B cell (primary cell): ENCODE results near the gene TMC7. TPM values are rescaled to one million over a fixed set of nuclear protein-coding genes. Genes with fewer than 3 reads are reported as not detected.

Experiments
- ATAC-seq: fragments of 200-7000 bp; cut with Tn5 transposase; one replicate; pipeline ENCODE4 v1.10.0; 2021; ENCODE audit warnings: low read depth, mild to moderate bottlenecking, moderate number of reproducible peaks, moderate library complexity
- CTCF ChIA-PET: fragments of 350-600 bp; sonication (Branson Sonifier 250); formaldehyde crosslinking; loops from one replicate; lab custom pipeline; 2021; ENCODE audit warnings: antibody characterized with exemption, inconsistent platforms; lab: Charles Lee
- POLR2A ChIA-PET: fragments of 350-600 bp; sonication (Branson Sonifier 250); formaldehyde crosslinking; loops from one replicate; lab custom pipeline; 2021; ENCODE audit warnings: antibody characterized with exemption; lab: Charles Lee
- DNase-seq: peaks from one replicate; pipeline ENCODE4 v3.0.0; 2013
- H2AFZ ChIP-seq: 2 replicates; pipeline ENCODE4 v1.6.1; 2012; ENCODE audit warnings: mild to moderate bottlenecking, low read depth, low read length; ENCODE audit not compliant: insufficient read depth, poor library complexity, severe bottlenecking
- H3K27ac ChIP-seq, 2 donors: 1 replicate in 1 of 2; 2 replicates in 1 of 2; pipeline ENCODE4 v1.5.1; 2012 to 2013; ENCODE audit warnings: low read length in 2 of 2, mild to moderate bottlenecking in 2 of 2, moderate library complexity in 1 of 2
- H3K27me3 ChIP-seq, 4 experiments: fragments of 200-600 bp in 1 of 4; sonication (generic) in 1 of 4; replicated peaks in 1 of 4; 1 replicate in 2 of 4; 2 replicates in 2 of 4; pipeline versions ENCODE4 v1.6.1 to v1.7.0; 2013 to 2016; ENCODE audit warnings: low read length in 3 of 4, mild to moderate bottlenecking in 2 of 4, mixed read lengths in 1 of 4, moderate library complexity in 1 of 4; ENCODE audit not compliant: insufficient read depth in 4 of 4, control insufficient read depth in 3 of 4; ENCODE audit errors: control extremely low read depth in 1 of 4
- H3K36me3 ChIP-seq, 2 experiments: replicated peaks in 1 of 2; 1 replicate in 1 of 2; 2 replicates in 1 of 2; pipeline versions ENCODE4 v1.6.1 to v1.7.1; 2013; ENCODE audit warnings: low read length in 1 of 2; ENCODE audit not compliant: insufficient read depth in 2 of 2, control insufficient read depth in 1 of 2; ENCODE audit errors: control extremely low read depth in 1 of 2, extremely low read depth in 1 of 2
- H3K4me1 ChIP-seq, 2 donors: fragments of 200-600 bp in 1 of 2; sonication (generic) in 1 of 2; 1 replicate in 1 of 2; 2 replicates in 1 of 2; pipeline versions ENCODE4 v1.5.1 to v1.6.1; 2013 to 2017; ENCODE audit warnings: low read length in 2 of 2; ENCODE audit not compliant: control insufficient read depth in 2 of 2, insufficient read depth in 2 of 2
- H3K4me2 ChIP-seq: replicated peaks from 2 replicates; pipeline ENCODE3; 2012; ENCODE audit warnings: mild to moderate bottlenecking, low read depth, low read length; ENCODE audit not compliant: poor library complexity, severe bottlenecking
- H3K4me3 ChIP-seq, 5 experiments: fragments of 200-600 bp in 1 of 5; sonication (generic) in 1 of 5; 1 replicate in 3 of 5; 2 replicates in 2 of 5; pipeline versions ENCODE4 v1.5.1 to v1.7.0; 2011 to 2016; ENCODE audit warnings: low read length in 4 of 5, mild to moderate bottlenecking in 4 of 5, low read depth in 2 of 5, control low read depth in 1 of 5, moderate library complexity in 1 of 5; ENCODE audit not compliant: insufficient read depth in 1 of 5; ENCODE audit errors: control extremely low read depth in 1 of 5, extremely low read depth in 1 of 5
- H3K79me2 ChIP-seq: fragments of 200-600 bp; sonication (generic); one replicate; pipeline ENCODE4 v1.6.0; 2016; ENCODE audit warnings: low read length; ENCODE audit not compliant: control insufficient read depth, insufficient read depth
- H3K9ac ChIP-seq: fragments of 200-600 bp; sonication (generic); 2 replicates; pipeline ENCODE4 v1.6.1; 2017; ENCODE audit warnings: mild to moderate bottlenecking, low read length, moderate library complexity
- H3K9me3 ChIP-seq, 3 donors: one replicate each; pipeline versions ENCODE4 v1.6.1 to v1.7.1; 2013; ENCODE audit warnings: low read length in 2 of 3; ENCODE audit not compliant: control insufficient read depth in 2 of 3, insufficient read depth in 1 of 3; ENCODE audit errors: control extremely low read depth in 1 of 3
- H4K20me1 ChIP-seq: 2 replicates; pipeline ENCODE4 v1.6.0; 2012; ENCODE audit warnings: mild to moderate bottlenecking, low read length; ENCODE audit not compliant: insufficient read depth, control insufficient read depth, poor library complexity, severe bottlenecking
- H3K27ac Mint-ChIP-seq: one replicate; pipeline ENCODE4 v1.8.0; 2021; ENCODE audit warnings: mixed read lengths
- H3K27me3 Mint-ChIP-seq: one replicate; pipeline ENCODE4 v1.8.0; 2021; ENCODE audit warnings: mixed read lengths
- H3K4me1 Mint-ChIP-seq: one replicate; pipeline ENCODE4 v1.8.0; 2021; ENCODE audit warnings: mixed read lengths
- H3K4me3 Mint-ChIP-seq: one replicate; pipeline ENCODE4 v1.8.0; 2021; ENCODE audit warnings: mixed read lengths
- H3K9me3 Mint-ChIP-seq: one replicate; pipeline ENCODE4 v1.8.0; 2022; ENCODE audit warnings: mixed read lengths; ENCODE audit not compliant: insufficient read depth
- CTCF ChIP-seq: fragments of 200-600 bp; IDR thresholded peaks from one replicate; pipeline ENCODE4 v1.8.0; 2022; ENCODE audit warnings: antibody characterized with exemption, mild to moderate bottlenecking
- EZH2 ChIP-seq: IDR thresholded peaks from 2 replicates; pipeline ENCODE4 v1.6.1; 2012; ENCODE audit warnings: borderline replicate concordance, low read depth, mild to moderate bottlenecking, moderate library complexity, low read length; ENCODE audit not compliant: insufficient read depth, poor library complexity, severe bottlenecking
- WGBS: methylation state at CpG from one replicate; pipeline ENCODE4 v1.1.5; 2013; ENCODE audit warnings: missing lambda C conversion rate; ENCODE audit not compliant: insufficient coverage; 5-methylcytosine and 5-hydroxymethylcytosine counted together
- intact Hi-C: fragments of 100-400 bp; cut with micrococcal nuclease; formaldehyde crosslinking; loops from one replicate; pipeline ENCODE4 v1.10.0; 2022
- polyA plus RNA-seq: library from polyadenylated mRNA; depleted of rRNA; stranded (reverse); fragments of >200 nt; gene quantifications from 2 replicates; pipeline ENCODE4 v1.2.3, GENCODE V29; 2012
- total RNA-seq, 2 donors: library from RNA; stranded (reverse); fragments of 120-200 nt in 1 of 2; gene quantifications; 1 replicate in 1 of 2; 2 replicates in 1 of 2; pipeline versions ENCODE4 v1.2.3 to v1.2.4, GENCODE V29; 2013 to 2022

Gene TMC7
- total and polyA plus RNA-seq, 2 donors (not counting 1 experiment from before 2014, with no cell fraction given), result not detected

- Histone ChIP-seq H3K4me2 (no peak overlapping the region), H2AFZ (no peak overlapping the region), H3K9me3 (peaks cover 0 to 6% (median 0%) of the 10 kb centered on the region in 3 donors), H3K27ac (no peak overlapping the region), H3K27me3 (peaks cover 0 to 3% (median 0%) of the 10 kb centered on the region in 4 experiments), H3K9ac (no peak overlapping the region), H3K36me3 (no peaks in the 10 kb centered on the region), H3K4me1 (peaks cover 0 to 1% of the 10 kb centered on the region in 2 donors), H3K4me3 (no peak overlapping the region), H3K79me2 (no peaks in the 10 kb centered on the region), H4K20me1 (no peaks in the 10 kb centered on the region)
- H3K4me3 Mint-ChIP-seq, result no peak overlapping the region
- no peak overlapping the region for H3K27ac Mint-ChIP-seq
- H3K9me3 Mint-ChIP-seq, result no peaks in the 10 kb centered on the region
- 79% methylated on average over 5 of the region's 7 CpGs for WGBS
- DNase-seq (no peak), ATAC-seq (no peak)
- peaks cover 8% of the 10 kb centered on the region for H3K4me1 Mint-ChIP-seq
- POLR2A ChIA-PET, result no interaction called here
- intact Hi-C loops, result no loop called here
- peaks cover 3% of the 10 kb centered on the region for H3K27me3 Mint-ChIP-seq
- CTCF ChIA-PET, result interaction anchor here (0.6 to 1.2 kb wide), 2 partner anchors 44 to 639 kb away, joined by 3 read pairs; no protein-coding TSS in a partner anchor
- no peak for TF ChIP-seq EZH2
- TF ChIP-seq CTCF, result no peak
These were observed 46.9 kb upstream of the TMC7 start for GRCh38 chr16:18936727-18937340.

GRCh38 chr16:18937390-18937789 lies 46.3 kb upstream of the TMC7 start:
- no peak overlapping the region for H3K27ac Mint-ChIP-seq
- Histone ChIP-seq H3K27me3 (peaks cover 0 to 3% (median 0%) of the 10 kb centered on the region in 4 experiments), H3K4me2 (no peak overlapping the region), H3K79me2 (no peaks in the 10 kb centered on the region), H3K27ac (no peak overlapping the region), H3K36me3 (no peaks in the 10 kb centered on the region), H2AFZ (no peak overlapping the region), H3K9me3 (peaks cover 0 to 6% (median 0%) of the 10 kb centered on the region in 3 donors), H3K4me1 (no peaks in the 10 kb centered on the region), H4K20me1 (no peaks in the 10 kb centered on the region), H3K4me3 (no peak overlapping the region), H3K9ac (no peak overlapping the region)
- CTCF ChIA-PET, result interaction anchor here (0.6 kb wide), 1 partner anchor 639 kb away, joined by 3 read pairs; no protein-coding TSS in a partner anchor
- no peak for TF ChIP-seq EZH2
- TF ChIP-seq CTCF, result no peak
- POLR2A ChIA-PET, result no interaction called here
- no peak overlapping the region for H3K4me3 Mint-ChIP-seq
- peaks cover 4% of the 10 kb centered on the region for H3K4me1 Mint-ChIP-seq
- H3K27me3 Mint-ChIP-seq, result peaks cover 3% of the 10 kb centered on the region
- intact Hi-C loops, result no loop called here
- no peaks in the 10 kb centered on the region for H3K9me3 Mint-ChIP-seq
- DNase-seq, result no peak
- ATAC-seq, result no peak
